Right ventricle myocardium superior (tissue), 1 donor: Measurements from ENCODE around the gene SH3RF1. TPM values are rescaled to one million over a fixed set of nuclear protein-coding genes. Genes with fewer than 3 reads are reported as not detected.
A peak's percentile ranks its signal among the peaks of the same experiment; 100 is the strongest.

Experiments used
- ATAC-seq: fragments of 200-7000 bp; cut with Tn5 transposase; one replicate; pipeline ENCODE4 v1.9.1; 2020; ENCODE audit warnings: mild to moderate bottlenecking; ENCODE audit not compliant: poor library complexity
- DNase-seq: peaks from one replicate; pipeline ENCODE4 v3.0.0-alpha.2; 2020
- intact Hi-C: fragments of 100-400 bp; cut with DNase I; formaldehyde crosslinking; loops from one replicate; pipeline ENCODE4 v1.11.2; 2022
- total RNA-seq: library from RNA; stranded (reverse); fragmentation: NEBNext Ultra II Directional; extraction: Animal tissue kit (Norgen Biotek cat#: 25700); gene quantifications from one replicate; pipeline ENCODE4 v1.2.1, GENCODE V29; 2021
- donor health status: DM: no; HTN: yes; CAD: no; lungs with severe emphysema.

The SH3RF1 gene
- total RNA-seq, 1 donor from 2014 or later = 8.3 TPM

- ATAC-seq (peak; percentile 56), DNase-seq (peak; percentile 42)
- intact Hi-C loops = no loop called here
These were observed 33.7 kb downstream of the SH3RF1 start for GRCh38 chr4:169236873-169237626.

GRCh38 chr4:169236078-169236477, 34.7 kb downstream of the SH3RF1 start:
- intact Hi-C loops = no loop called here
- ATAC-seq = peak; percentile 16

GRCh38 chr4:169234137-169234855, 36.5 kb downstream of the SH3RF1 start:
- ATAC-seq (no peak), DNase-seq (no peak)
- intact Hi-C loops = no loop called here

More at GRCh38 chr4:169236078-169236477, 34.7 kb downstream of the SH3RF1 start:
- no peak for DNase-seq

GRCh38 chr4:169233691-169234090, 37.1 kb downstream of the SH3RF1 start:
- intact Hi-C loops = no loop called here
- DNase-seq (no peak), ATAC-seq (no peak)

- no peak for ATAC-seq
- intact Hi-C loops = no loop called here
- no peak for DNase-seq
These were observed 39.0 kb downstream of the SH3RF1 start for GRCh38 chr4:169231647-169232262.

- intact Hi-C loops = no loop called here
- DNase-seq (no peak), ATAC-seq (peak; percentile 84)
These were observed 41.2 kb downstream of the SH3RF1 start for GRCh38 chr4:169229571-169230028.

- intact Hi-C loops = no loop called here
- DNase-seq (no peak), ATAC-seq (no peak)
These were observed 42.7 kb downstream of the SH3RF1 start for GRCh38 chr4:169228076-169228475.

GRCh38 chr4:169226565-169226964, 44.2 kb downstream of the SH3RF1 start:
- ATAC-seq (no peak), DNase-seq (no peak)
- intact Hi-C loops = no loop called here

GRCh38 chr4:169225812-169226211, 44.9 kb downstream of the SH3RF1 start:
- intact Hi-C loops = no loop called here
- DNase-seq = no peak
- ATAC-seq = no peak

GRCh38 chr4:169225058-169225751, 45.6 kb downstream of the SH3RF1 start:
- ATAC-seq (no peak), DNase-seq (no peak)
- intact Hi-C loops = no loop called here

GRCh38 chr4:169222761-169223160, 48.0 kb downstream of the SH3RF1 start:
- intact Hi-C loops = no loop called here
- ATAC-seq (no peak), DNase-seq (no peak)

- DNase-seq (no peak), ATAC-seq (no peak)
- intact Hi-C loops = no loop called here
These were observed 49.1 kb downstream of the SH3RF1 start for GRCh38 chr4:169221662-169222061.

GRCh38 chr4:169220854-169221411, 49.8 kb downstream of the SH3RF1 start:
- intact Hi-C loops = no loop called here
- ATAC-seq (no peak), DNase-seq (no peak)

GRCh38 chr4:169220447-169220846, 50.3 kb downstream of the SH3RF1 start:
- DNase-seq = no peak
- ATAC-seq = no peak
- intact Hi-C loops = no loop called here

GRCh38 chr4:169219440-169219839, 51.3 kb downstream of the SH3RF1 start:
- no peak for DNase-seq
- intact Hi-C loops = no loop called here
- ATAC-seq = peak; percentile 64

- DNase-seq (no peak), ATAC-seq (no peak)
- intact Hi-C loops = no loop called here
These were observed 55.1 kb downstream of the SH3RF1 start for GRCh38 chr4:169215656-169216055.

- ATAC-seq = no peak
- intact Hi-C loops = no loop called here
- DNase-seq = no peak
These were observed 57.8 kb downstream of the SH3RF1 start for GRCh38 chr4:169212981-169213380.

GRCh38 chr4:169210504-169211118, 60.1 kb downstream of the SH3RF1 start:
- intact Hi-C loops = no loop called here
- ATAC-seq = no peak
- DNase-seq = no peak
